HL-60/S4 (cell line): ENCODE data around the gene WFIKKN1.
"Not testable (repeated sequence)": the region's sequence is repeated elsewhere in the genome, so short reads cannot be mapped to it uniquely, and the experiment has no call there.

Experiments
- in situ Hi-C: fragments of 300-500 bp; cut with MboI; formaldehyde crosslinking; loops from 2 replicates; pipeline ENCODE4 v1.14.3; 2022; ENCODE audit warnings: low sequenced_read_pairs

Gene WFIKKN1

DNA sequence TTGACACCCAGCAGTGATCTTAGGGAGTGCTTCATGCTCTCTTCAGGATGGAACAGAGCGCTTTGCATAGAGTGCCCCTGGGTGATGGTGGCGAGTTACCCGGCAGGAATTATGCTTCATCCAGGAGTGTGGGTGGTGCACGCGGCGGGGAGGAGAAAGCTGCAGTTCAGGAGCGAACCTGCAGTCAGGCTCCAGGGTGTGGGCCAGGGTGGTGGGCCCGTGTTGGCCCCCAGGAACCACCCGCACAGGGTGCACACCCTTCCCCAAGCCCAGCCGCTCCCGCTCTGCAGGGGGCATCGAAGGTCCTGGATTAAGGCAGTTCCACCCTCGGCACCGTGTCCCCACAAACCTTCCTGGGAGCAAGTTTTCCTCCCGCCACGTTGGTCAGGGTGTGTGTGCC is 37.0 kb upstream of the WFIKKN1 start:
- in situ Hi-C loops = no loop called here

DNA sequence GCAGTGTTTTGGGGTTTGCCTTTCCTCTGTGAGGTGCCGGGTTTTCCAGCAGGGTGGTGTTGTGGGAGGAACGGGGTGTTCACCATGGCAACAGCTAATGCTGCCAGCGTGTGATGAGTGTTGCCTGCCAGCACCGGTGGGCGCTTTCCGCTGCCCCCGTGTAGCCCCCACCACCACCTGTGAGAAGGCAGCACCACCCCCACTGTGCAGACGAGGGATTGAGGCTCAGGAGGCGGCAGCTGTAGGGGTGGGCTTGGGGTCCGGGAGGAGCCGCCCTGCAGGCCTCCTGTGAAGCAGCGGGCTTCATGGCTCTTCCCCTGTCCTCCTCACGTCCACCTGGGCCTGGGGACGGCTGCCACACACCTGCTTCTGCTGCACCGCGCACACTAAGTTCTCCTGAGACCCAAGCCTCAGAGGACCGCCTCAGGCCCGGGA is 35.7 kb upstream of the WFIKKN1 start:
- in situ Hi-C loops = no loop called here

DNA sequence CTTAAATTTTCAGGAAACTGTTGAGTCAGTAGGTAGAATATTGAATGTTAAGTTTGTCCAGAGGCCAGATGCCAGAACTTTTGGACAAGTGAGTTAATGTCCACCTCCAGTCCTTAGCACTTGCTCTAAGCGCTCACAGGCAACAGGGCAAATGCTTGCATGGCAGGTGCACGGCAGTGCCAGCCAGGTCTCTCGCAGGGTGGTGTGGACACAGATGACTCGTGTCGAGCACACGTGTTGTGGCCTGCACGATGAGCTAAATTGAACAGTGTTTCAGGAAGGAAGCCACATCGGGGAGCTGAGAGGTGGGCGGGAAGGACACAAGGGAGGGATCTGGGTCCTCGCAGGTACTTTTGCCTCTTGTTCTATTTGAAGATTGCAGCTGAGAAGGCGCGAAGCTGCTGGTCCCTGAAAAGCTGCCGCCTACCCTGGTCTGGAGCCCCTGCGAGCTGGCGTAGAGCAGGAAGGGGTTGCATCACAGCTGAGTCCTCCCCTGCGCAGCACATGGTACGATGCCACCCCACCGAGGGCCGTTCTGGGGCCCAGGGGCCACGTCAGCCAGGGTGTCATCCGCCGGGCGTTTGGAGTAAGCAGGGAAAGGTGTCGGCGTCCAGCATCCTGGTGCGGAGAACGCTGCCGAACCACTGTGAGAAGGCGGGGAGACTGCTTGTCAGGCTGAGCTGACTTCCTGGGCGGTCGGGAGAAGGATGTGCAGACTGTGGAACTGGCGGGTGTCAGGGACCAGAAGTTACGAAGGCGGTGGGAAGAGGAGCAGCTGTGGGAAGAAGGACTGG is 34.6 kb upstream of the WFIKKN1 start:
- in situ Hi-C loops = no loop called here

GRCh38 chr16:596736-597060 is 34.1 kb upstream of the WFIKKN1 start:
- in situ Hi-C loops = no loop called here

DNA sequence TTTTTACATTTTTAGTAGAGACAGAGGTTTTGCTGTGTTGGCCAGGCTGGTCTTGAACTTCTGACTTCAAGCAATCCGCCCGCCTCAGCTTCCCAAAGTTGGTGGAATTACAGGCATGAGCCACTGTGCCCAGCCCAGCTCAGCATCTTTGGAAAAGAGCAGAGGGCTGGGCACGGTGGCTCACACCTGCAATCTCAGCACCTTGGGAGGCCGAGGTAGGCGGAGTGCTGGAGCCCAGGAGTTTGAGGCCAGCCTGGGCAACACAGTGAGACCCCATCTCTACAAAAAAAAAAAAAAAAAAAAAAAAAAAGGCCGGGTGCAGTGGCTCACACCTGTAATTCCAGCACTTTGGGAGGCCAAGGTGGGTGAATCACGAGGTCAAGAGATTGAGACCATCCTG is 33.1 kb upstream of the WFIKKN1 start:
- in situ Hi-C loops = not testable (repeated sequence)

- in situ Hi-C loops = no loop called here
Measured at GRCh38 chr16:598823-599739, 31.7 kb upstream of the WFIKKN1 start.

DNA sequence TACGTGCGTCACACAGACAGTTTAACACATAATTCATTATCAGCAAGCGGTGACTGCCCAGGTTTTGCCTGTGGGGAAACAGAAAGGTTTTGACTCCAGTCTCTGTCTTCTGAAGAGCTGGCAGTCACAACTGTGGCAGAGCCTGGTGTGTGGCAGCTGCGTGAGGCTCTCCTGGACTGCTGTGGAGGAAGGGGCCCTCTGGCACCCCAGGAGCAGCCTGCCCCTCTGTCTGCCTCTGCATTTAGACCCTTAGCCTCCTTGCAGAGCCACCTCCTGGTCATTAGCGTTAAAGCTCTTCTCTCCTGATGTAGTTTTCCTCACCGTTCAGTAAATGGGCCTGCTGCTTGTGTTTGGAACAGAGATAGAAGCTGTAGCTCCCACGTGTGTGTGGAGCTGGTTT is 30.0 kb upstream of the WFIKKN1 start:
- in situ Hi-C loops = no loop called here

DNA sequence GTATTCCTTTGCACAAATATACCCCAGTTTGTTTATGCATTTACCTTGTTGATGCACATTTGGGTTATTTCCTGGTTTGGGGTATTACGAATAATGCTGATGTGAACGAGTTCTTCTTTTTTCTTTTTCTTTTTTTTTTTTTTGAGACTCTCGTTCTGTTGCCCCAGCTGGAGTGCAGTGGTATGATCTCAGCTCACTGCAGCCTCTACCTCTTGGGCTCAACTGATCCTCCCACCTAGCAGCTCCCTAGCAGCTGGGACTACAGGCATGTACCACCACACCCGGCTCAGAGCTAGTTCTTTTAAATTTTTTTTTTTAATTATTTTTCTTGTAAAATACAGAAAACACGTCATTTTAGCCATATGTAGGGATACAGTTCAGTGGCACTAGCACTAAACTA is 26.9 kb upstream of the WFIKKN1 start:
- in situ Hi-C loops = no loop called here

GRCh38 chr16:606656-607307 is 24.0 kb upstream of the WFIKKN1 start:
- in situ Hi-C loops = no loop called here

DNA sequence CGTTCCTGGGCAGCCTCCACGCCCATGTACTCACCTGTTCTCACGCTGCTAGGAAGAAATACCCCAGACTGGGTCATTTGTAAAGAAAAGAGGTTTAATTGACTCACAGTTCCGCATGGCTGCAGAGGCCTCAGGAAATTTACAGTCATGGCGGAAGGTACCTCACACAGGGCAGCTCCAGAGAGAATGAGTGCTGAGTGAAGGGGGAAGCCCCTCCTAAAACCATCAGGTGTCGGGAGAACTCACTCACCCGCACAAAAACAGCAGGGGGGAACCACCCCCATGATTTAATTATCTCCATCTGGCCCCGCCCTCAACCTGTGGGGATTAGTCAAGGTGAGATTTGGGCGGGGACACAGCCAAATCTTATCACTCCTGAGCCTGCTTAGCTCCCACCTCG is 22.8 kb upstream of the WFIKKN1 start:
- in situ Hi-C loops = no loop called here

GRCh38 chr16:609316-609715 is 21.5 kb upstream of the WFIKKN1 start:
- in situ Hi-C loops = no loop called here

GRCh38 chr16:609984-610383 is 20.8 kb upstream of the WFIKKN1 start:
- in situ Hi-C loops = no loop called here

GRCh38 chr16:610513-611381 is 20.0 kb upstream of the WFIKKN1 start:
- in situ Hi-C loops = no loop called here

DNA sequence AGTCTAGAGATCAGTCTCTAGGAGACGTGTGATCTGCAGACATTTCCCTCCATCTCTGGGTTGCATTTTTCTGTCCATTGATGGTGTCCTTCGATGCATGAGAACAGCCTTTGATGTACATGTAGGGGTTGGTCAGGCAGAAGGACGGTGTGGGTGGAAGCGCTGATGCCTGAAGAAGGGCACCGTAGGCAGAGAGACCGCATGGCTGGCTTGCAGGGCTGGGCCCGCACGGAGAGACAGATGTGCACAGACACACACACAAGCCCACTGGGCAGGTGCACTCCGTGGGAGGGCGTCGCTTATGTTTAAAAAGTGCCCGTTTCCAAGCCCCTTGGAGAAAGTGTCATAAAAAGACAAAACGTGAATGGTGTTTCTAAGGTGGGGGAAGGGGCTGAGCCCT is 15.7 kb upstream of the WFIKKN1 start:
- in situ Hi-C loops = no loop called here

GRCh38 chr16:616733-617586 is 13.8 kb upstream of the WFIKKN1 start:
- in situ Hi-C loops = no loop called here

GRCh38 chr16:617855-618254 is 12.9 kb upstream of the WFIKKN1 start:
- in situ Hi-C loops = no loop called here

DNA sequence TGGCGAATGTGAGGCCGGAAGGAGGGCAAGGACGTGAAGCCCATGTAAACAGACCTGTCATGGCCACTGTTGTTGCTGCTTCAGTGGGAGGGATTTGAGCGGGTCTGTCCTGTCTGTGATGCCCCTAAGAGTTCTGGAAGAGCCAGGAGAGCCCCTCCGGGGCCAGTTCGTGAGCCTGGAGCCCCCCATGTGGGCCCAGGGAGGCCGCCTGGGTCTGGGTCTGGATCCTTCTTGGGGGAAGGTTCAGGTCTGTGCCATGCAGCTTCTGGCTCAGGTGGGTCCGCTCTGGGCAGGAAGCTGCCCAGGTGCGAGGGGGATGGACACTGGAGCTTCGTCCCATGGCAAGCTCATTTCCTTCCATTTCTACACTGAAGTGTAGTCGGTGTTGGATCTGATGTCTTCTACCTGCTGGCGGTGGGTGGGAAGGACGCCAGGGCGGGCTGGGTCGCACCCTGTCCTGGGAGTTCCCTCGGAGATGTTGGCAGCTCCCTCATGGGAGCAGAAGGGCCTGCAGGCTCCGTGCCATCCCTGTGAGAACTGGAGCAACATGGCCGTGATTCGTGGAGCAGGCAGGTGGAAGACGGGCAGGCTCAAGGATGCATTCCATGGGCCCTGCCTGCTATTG is 11.2 kb upstream of the WFIKKN1 start:
- in situ Hi-C loops = no loop called here

DNA sequence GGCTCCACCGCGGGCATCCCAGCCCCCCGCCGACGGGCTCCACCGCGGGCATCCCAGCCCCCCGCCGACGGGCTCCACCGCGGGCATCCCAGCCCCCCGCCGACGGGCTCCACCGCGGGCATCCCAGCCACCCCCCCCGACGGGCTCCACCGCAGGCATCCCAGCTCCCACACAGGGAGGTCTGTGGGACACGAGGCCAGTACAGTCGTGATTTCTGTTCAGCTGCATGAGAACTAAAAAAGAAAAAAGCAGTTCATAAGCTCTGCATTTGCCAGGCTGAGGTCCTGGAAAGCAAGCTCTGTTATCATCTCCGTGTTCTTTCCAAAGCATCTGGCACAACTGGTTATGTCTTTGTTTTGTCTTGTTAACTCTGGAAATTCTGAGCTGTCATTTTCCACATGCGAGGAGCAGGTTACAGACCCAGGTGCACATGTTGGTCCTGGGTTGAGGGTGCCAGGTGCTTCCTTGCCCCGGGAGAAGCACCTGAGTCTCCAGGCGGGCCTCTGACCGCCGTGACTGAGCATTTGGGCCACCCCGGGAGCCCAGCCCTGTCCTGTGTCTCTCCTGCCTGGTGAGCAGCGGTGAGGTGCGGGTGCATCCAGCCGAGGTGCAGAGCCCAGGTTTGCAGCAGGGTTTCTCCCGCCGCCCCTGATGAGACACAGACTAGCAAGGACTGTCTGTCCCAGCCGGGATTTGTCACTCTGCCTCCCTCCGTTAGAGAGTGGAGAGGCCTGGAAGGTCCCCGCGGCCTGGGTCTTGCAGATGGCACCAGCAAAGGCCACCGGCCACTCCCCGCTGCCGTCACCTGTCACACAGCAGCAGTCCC is 9.9 kb upstream of the WFIKKN1 start:
- in situ Hi-C loops = no loop called here
